GM21367 (cell line): Measurements from ENCODE around the gene TEKT5.
"Not testable (repeated sequence)": the region's sequence is repeated elsewhere in the genome, so short reads cannot be mapped to it uniquely, and the experiment has no call there.

Source experiments
- ATAC-seq: cut with Tn5 transposase; IDR thresholded peaks from one replicate; pipeline ENCODE4 v1.9.1; 2021; ENCODE audit not compliant: unreplicated experiment

Gene TEKT5

DNA sequence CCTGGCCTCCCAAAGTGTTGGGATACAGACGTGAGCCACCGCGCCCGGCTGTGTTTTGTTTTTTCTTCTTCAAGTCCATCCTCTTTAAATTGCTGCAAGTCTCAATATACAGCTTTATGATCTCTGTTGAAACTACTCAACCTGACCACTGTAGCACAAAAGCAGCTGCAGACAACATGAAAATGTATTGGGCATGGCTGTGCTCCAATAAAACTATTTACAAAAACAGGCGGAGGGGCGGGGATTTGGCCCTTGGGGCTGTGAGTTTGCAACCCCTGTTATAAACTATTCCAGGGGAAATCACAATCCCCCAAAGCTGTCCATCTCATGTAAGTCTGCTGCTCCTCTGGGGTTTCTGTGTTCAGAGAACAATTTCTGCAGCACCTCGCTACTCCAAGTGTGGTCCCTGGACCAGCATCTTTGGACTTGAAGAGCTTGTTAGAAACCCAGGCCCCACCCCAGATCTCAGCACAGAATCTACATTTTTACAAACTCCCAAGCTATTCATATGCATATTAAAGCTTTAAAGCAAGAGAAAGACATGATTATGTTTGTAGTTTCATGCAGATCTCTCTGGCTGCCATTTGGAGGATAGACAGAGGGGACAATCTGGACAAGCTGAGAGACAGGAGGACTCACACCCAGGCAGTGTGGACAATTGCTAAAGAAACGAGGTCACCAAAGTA is 33.6 kb downstream of the TEKT5 start:
- no peak for ATAC-seq

DNA sequence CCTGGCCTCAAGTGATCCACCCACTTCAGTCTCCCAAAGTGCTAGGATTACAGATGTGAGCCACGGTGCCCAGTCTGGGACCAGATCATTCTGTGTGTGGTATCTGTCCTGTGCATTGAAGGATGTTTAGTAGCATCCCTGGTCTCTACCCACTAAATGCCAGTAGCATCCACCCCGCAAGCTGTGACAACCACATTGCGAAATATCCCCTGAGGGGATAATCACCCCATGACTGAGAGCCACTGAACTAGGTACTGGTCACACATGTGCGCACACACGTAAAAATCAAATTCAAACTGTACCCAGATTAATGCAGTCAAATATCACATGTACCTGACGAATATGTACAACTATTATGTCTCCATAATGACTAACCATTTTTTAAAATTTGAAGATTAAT is 35.8 kb downstream of the TEKT5 start:
- ATAC-seq, result no peak

DNA sequence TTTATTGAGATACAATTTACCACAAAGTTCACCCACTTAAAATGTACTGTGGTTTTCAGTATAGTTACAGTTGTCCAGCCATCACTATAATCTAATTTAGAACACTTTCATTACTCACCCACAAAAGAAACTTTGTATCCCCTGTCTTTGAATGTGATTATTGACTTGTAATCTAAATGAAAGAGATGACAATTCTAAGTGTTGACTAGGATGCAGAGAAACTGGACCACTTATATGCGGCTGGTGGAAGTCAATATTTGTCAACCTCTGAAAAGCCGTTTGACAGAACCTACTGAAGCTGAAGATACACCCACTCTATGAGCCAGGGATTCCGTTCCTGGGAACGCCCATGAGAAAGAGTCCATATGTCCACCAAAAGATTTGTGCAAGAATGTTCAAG is 36.8 kb downstream of the TEKT5 start:
- no peak for ATAC-seq

DNA sequence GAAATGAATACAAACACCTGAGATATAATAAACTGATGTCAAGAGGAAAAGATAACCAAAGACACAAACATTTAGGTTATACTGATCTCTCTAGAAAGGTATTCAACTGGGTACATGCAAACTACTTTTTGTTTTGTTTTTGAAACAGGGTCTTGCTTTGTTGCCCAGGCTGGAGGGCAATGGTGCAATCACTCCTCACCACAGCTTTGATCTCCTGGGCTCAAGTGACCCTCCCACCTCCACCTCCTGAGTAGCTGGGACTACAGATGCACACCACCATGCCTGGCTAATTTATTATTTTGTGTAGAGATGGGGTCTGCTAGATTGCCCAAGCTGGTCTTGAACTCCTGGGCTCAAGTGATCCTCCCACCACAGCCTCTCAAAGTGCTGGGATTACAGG is 38.1 kb downstream of the TEKT5 start:
- no peak for ATAC-seq

DNA sequence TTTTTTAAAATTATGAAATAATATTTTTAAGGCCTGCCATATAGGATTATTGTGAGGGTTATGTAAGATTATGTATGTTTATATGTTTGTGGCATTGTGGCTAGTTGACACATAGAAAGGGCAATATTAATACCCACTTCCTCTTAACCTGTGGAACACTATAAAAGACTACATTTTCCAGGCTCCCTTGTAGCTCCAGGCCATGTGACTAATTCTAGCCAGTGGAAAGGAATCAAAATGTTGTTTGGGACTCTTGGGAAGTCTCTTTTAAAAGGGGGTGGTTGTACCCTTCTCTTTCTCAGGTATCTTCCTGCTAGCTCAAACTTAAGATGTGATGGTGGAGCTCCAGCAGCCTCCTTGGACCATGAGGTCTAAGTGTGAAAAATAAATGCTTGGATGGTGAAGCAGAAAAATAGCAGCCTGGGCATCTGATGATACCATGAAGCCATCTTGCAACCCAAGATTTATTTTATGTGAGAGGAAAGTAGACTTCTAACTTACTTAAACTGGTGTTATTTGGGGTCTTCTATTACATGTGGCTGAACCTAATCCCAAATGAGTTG is 39.2 kb downstream of the TEKT5 start:
- ATAC-seq, result no peak

DNA sequence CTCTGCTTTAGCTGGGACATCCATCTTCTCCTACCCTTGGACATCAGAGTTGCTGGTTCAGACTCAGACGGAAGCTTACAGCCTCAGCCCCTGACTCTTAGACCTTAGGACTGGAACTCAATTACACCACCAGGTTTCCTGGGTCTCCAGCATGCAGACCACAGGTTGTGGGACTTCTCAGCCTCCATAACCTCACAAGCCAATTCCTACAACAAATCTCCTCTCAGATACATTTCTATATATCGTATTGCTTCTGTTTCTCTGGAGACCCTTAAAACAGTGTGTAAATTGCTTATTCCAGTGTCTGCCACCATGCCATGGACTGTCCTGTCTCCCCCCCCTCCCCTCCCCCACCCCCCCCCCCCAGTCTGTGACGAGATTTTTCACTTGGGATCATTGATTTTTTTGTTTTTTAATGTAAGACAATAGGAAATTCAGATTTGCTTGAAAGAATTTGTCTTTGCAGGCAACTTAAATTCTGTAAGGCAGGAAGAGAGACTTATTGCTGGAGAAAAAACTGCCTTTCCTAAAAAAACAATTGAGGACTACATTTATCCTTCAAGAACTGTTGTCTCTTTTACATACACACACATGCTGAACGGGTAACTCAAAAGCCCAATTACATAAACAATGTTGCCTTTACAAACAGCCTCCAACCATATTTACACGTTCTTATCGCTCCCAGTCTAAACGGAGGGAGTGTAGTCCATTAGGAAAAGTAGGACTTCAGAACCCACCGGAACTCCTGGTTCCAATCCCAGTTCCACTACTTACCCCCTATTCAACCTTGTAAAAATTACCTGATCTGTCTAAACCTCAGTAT is 39.9 kb downstream of the TEKT5 start:
- ATAC-seq, result no peak

DNA sequence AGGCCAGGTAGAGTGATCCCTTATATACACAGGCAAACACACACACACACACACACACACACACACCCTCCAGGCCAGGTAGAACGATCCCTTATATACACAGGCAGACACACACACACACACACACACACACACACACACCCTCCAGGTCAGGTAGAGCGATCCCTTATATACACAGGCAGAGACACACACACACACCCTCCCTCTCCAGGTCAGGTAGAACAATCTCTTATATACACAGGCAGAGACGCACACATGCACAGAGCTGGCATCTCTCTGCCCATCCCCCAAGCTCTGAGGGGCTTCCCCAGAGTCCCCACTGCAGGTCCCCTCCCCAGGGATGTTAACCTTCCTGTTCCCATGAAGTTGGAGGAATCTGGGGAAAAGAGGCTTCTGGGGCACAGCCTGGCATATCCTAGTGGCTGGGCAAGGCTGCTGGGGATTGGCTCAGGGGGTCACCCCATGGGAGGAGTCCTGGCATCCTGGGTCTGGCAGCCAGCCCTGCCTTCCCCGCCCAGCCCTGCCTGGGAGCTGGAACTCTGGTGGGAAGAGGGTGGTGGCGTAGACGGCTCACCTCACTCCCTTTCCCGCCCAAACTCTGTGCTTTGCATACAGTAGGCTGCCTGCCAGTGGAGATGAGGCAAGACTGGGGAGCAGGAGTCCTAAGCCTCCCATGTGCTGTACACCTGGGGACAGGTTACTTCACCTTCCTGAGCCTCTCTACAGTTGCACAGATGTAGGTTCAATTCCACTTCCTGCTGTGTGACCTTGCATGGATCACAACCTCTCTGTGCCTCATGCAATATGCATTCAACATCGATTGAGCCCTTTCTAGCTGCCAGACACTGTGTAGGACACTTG is 41.8 kb downstream of the TEKT5 start:
- no peak for ATAC-seq

DNA sequence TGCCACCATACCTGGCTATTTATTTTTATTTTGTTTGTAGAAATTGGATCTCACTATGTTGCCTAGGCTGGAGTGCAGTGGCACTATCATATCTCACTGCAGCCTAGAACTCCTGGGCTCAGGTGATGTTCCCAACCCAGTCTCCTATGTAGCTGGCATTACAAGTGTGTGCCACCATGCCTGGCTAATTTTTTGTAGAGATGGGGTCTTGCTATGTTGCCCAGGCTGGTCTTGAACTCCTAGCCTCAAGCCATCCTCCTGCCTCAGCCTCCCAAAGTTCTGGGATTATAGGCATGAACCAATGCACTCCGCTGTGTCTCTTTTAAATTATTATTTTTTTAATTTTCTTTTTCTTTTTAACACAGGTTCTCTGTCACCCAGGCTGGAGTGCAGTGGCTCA is 45.6 kb downstream of the TEKT5 start:
- ATAC-seq, result not testable (repeated sequence)

DNA sequence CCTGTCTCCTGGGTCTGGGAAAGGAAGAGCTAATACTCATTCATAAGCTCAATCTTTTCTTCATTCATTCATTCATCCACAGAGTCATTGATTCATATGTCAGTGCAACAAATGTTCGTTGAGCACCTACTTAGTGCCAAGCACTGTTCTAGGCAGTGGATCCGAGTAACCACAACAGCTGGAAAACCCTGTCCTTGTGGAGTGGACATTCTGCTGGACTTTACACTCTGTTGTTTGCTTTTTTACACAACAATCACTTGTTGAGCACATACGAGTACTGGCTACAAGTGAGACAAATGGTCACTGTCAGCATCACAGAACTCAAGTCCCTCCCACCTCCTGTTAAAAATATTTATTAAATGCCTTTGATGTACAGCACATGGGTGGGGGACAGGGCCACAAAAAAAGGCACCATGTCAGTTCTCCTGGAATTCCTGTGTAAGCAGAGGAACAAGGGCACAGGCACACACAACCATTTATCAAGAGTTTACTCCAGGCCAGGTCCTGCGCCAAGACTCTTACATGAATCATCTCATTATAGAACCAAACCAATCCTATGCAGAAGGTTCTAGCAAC is 46.9 kb downstream of the TEKT5 start:
- ATAC-seq, result no peak

DNA sequence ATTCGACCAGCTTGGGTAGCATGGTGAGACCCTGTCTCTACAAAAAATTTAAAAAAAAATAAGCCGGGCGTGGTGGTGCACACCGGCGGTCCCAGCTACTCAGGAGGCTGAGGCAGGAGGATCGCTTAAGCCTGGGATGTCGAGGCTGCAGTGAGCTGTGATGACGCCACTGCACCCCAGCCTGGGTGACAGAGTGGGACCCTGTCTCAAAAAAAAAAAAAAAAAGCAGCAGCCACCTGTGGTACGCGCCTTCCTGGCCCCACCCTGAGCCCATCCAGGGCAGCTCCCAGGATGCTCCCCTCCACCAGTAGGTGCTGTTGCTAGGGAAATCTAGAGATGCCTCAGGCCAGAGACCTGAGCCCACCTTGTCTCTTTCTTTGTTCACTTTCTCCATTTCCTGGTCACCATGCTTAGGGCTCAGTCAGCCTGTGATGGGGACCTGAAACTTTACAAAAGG is 47.4 kb downstream of the TEKT5 start:
- ATAC-seq, result no peak

DNA sequence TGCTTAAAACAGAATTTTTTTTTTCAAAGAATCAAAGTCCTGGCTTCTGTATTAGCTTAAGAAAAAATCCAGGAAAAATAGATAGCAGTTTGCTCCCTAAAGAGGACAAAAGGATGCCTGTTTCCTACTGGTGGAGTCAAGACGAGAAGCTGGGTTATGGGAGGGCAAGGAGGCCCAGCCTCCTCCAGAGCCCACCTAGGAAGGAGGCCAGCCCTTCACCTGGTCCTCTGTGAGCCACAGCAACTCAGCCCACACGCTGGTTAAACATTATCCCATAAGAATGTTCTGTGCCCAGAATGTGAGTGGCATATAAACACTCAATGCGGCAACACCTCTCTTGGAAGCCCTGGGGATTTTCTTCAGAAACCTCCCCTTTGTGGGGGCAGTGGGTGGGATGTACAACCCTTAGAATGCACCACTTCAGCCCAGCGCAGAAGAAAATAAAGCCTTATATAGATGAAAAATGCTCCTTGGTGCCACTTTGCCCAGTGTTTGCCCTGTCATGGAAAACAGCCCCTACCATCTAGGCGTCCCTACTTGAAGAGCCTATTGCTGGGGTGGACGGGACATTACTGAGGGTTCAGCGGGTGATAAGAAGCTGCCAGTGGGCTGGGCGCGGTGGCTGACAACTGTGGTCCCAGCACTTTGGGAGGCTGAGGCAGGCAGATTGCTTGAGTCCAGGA is 48.0 kb downstream of the TEKT5 start:
- ATAC-seq, result no peak

DNA sequence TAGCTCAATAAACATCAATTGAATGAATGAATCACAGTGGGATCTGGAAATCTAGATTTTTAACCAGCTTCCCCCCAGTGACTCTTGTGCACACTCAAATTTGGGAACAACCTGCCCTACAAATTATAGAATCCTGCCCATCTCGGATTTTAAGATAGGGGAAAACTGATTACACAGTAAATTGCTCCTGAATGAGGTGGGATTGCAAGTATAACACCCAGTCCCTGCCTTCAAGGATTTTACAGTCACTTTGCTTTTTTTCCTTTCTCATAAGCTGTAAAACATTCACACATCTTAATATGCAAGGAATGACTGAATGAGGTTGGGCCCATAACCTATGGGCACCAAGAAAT is 48.5 kb downstream of the TEKT5 start:
- no peak for ATAC-seq

DNA sequence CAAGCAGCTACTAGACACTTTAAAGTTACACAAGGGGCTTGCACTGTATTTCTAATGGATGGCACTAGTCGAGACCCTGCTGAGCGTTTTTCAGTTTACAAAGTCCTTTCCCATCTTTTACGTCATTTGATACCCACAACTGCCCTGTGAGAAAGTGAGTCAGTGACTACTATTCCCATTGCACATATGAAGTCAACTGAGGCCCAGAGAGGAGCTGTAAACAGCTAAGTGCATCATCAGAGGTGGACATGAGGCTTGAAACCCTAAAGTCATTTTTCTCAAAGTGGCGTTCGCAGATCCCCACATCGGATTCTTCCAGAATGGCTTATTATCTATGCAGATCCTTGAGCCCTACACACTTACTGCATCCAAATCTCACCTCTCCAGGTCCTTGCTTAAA is 50.6 kb downstream of the TEKT5 start:
- ATAC-seq, result no peak

DNA sequence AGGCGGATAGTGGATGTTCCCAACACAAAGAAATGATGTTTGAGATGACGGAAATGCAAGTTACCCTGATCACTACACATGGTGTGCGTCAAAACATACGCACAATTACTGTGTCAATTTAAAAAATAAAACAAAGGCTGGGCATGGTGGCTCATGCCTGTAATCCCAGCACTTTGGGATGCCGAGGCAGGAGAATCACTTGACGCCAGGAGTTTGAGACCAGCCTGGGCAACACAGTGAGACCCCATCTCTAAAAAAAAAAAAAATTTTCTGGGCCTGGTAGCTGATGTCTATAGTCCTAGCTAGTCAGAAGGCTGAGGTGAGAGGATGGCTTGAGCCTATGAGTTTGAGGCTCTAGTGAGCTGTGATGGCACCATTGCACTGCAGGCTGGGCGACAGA is 51.8 kb downstream of the TEKT5 start:
- no peak for ATAC-seq

DNA sequence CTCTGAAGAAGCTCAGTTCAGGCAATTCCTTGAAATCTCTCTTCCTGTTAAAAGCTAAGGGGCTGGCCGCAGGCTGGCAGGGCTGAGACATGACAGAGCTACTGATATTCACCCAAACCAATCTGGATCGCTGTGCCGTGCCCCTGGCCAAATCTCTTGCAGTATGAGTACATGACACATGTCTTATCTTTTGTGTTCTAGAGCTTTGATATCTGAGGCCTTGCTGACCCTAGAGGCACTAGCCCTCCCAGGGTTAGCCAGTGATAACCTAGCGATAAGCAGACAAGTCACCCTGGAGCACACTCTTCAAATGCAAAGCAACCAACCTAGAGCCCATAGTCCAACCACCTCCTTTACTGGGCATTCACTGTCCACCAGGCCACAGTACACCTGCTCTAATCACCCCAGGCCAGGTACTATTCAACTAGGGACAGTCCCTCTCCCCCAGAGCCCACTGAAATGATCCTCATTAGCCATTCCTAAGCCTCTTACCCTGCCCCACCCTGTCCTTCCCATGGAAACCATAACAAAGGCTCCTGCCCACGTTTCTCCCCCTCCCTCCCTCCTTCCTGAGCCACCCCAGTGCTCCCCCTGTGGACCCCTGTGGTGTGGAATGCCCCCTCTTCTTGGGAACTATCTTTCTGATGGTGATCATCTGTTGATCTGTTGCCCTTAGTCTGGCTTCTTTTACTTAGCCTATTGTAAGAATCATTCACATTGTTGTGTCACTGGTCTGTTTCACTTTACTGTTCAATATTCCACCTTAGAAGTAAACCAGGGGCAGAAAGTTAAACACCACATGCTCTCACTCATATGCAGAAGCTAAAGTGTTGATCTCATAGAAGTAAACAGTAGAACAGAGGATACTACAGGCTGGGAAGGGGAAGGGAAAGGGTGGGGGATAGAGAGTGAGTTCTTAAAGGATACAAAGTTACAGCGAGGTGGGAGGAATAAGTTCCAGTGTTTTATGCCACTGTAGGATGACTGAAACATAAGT is 52.5 kb downstream of the TEKT5 start:
- no peak for ATAC-seq

DNA sequence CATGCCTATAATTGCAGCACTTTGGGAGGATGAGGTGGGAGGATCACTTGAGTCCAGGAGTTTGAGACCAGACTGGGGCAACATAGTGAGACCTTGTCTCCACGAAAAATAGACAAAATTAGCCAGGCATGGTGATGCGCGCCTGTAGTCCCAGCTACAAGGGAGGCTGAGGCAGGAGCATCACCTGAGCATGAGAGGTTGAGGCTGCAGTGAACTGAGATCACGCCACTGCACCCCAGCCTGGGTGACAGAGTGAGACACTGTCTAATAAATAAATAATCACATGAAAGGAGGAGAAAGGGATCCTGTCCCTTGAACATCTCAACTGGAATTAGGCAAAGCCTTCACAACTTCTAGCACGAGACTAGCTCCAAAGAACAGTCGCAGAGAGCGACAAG is 53.2 kb downstream of the TEKT5 start:
- no peak for ATAC-seq

DNA sequence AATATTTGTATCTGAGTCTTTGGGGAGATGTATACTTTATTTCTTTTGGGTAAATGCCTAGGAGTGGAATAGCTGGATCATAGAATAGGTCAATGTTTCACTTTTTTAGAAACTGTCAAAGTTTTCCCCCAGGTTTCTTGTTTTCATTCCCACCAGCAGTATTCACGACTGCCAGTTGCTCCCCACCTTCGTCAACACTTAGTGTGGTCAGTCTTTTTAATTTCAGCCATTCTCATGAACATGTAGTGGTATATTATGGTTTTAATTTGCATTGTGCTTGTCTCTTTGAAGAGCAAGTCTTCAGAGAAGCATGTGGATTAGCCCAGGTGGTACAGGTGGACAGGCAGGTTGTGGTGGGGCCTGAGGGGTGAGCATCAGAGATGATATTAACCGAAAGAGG is 53.8 kb downstream of the TEKT5 start:
- no peak for ATAC-seq

DNA sequence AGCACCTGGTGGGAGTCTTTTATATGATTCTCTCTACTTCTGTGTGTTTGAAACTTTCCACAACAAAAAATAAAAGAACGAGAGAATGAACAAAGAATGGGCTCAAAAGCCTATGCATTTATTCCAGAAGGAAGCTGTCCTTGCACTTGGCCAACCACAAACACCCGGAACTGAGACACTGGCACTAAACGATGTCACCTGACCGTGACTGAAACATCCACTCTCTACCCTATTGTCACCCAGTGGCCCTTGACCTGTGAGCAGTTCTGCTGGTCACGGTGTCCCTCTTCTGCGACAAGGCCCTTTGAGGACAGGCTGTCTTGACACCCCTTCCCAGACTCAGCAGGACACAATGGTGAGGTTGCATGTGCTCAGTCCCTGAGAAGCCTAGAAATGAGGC is 56.6 kb downstream of the TEKT5 start:
- ATAC-seq, result no peak

DNA sequence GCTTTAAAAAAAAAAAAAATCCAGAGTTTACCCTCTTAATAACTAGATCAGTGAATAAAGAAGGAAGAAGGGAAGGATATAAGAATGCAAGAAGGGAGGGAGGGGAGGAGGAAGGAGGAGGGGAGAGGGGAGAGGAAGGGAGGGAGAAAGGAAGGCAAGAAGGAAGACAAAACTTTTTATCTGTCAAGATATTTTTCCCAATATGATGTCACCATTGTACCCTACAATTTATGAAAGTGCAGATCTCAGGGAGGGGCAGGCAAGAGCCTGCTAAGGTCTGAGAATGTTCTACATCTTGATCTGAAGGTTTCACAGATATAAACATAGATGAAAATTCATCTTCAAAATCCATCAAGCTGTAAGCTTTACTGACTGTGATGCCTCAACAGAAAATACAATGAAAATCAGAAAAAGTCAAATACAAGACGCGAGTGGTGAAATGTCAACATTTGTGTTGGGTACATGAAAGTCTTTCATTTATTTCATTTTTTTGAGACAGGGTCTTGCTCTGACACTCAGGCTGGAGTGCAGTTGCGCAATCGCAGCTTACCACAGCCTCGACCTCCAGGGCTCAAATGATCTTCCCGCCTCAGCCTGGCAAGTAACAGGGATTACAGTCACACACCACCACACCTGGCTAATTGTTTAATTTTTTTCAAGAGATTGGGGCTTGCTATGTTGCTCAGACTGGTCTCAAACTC is 57.2 kb downstream of the TEKT5 start:
- no peak for ATAC-seq
